GM12801 (cell line): Measurements from ENCODE around the gene ANO2.

Experiments used
- CTCF ChIP-seq: IDR thresholded peaks from one replicate; pipeline ENCODE4 v1.5.1; 2011; ENCODE audit warnings: control low read depth; ENCODE audit not compliant: insufficient read length; ENCODE audit errors: extremely low read depth

ANO2 gene

GRCh38 chr12:5627053-5627630 is 317.9 kb downstream of the ANO2 start:
- TF ChIP-seq CTCF = no peak

- TF ChIP-seq CTCF = no peak
Measured at GRCh38 chr12:5626151-5626550, 318.9 kb downstream of the ANO2 start.

GRCh38 chr12:5624486-5625272 is 320.4 kb downstream of the ANO2 start:
- TF ChIP-seq CTCF = no peak

- no peak for TF ChIP-seq CTCF
Measured at GRCh38 chr12:5623411-5623810, 321.6 kb downstream of the ANO2 start.

GRCh38 chr12:5622280-5622679 is 322.8 kb downstream of the ANO2 start:
- no peak for TF ChIP-seq CTCF

GRCh38 chr12:5621329-5621728 is 323.7 kb downstream of the ANO2 start:
- TF ChIP-seq CTCF = no peak

- no peak for TF ChIP-seq CTCF
Measured at GRCh38 chr12:5620896-5621295, 324.2 kb downstream of the ANO2 start.
